H1 (cell line): ENCODE results near the gene MAML3. TPM values are rescaled to one million over a fixed set of nuclear protein-coding genes. Genes with fewer than 3 reads are reported as not detected.

Source experiments
- CTCF ChIA-PET: fragments of 300-600 bp; sonication (Branson Sonifier 250); formaldehyde crosslinking; loops from one replicate; lab custom pipeline; 2021; ENCODE audit not compliant: partially characterized antibody; lab: Charles Lee
- POLR2A ChIA-PET: fragments of 300-600 bp; sonication (Branson Sonifier 250); formaldehyde crosslinking; loops from one replicate; lab custom pipeline; 2021; ENCODE audit warnings: inconsistent platforms; ENCODE audit not compliant: partially characterized antibody; lab: Charles Lee
- DNase-seq, 2 experiments: peaks; one replicate each; pipeline versions ENCODE4 v3.0.0 to v3.0.0-alpha.2; 2010 to 2022; ENCODE audit warnings: low spot score in 2 of 2, low read depth in 1 of 2, mixed read lengths in 1 of 2
- FAIRE-seq: peaks from 2 replicates; lab custom pipeline; 2011; peaks lifted over from hg19 to GRCh38; lab: Jason Lieb, UNC
- H2AFZ ChIP-seq: 2 replicates; pipeline ENCODE4 v1.8.1; 2012; ENCODE audit warnings: low read length, inconsistent platforms
- H2AK5ac ChIP-seq: 2 replicates; pipeline ENCODE4 v1.6.1; 2013; ENCODE audit warnings: low read depth, low read length
- H2BK120ac ChIP-seq: replicated peaks from 2 replicates; pipeline ENCODE3; 2013; ENCODE audit warnings: low read depth, low read length, inconsistent platforms
- H2BK12ac ChIP-seq: 2 replicates; pipeline ENCODE4 v1.6.1; 2013; ENCODE audit warnings: low read depth, low read length
- H2BK15ac ChIP-seq: 2 replicates; pipeline ENCODE4 v1.6.1; 2013; ENCODE audit warnings: low read length
- H2BK20ac ChIP-seq: 2 replicates; pipeline ENCODE4 v1.6.1; 2013; ENCODE audit warnings: low read length
- H2BK5ac ChIP-seq: 2 replicates; pipeline ENCODE4 v1.6.1; 2013; ENCODE audit warnings: low read depth, low read length
- H3K14ac ChIP-seq: 2 replicates; pipeline ENCODE4 v1.6.1; 2013; ENCODE audit warnings: inconsistent platforms; ENCODE audit not compliant: insufficient read length
- H3K18ac ChIP-seq: 2 replicates; pipeline ENCODE4 v1.6.1; 2013; ENCODE audit warnings: low read length; ENCODE audit errors: extremely low read depth
- H3K23ac ChIP-seq: 2 replicates; pipeline ENCODE4 v1.6.1; 2013; ENCODE audit warnings: inconsistent platforms; ENCODE audit not compliant: insufficient read length
- H3K23me2 ChIP-seq: 2 replicates; pipeline ENCODE4 v1.6.1; 2013; ENCODE audit warnings: low read depth, low read length
- H3K27ac ChIP-seq: 2 replicates; pipeline ENCODE4 v1.6.1; 2011; ENCODE audit warnings: low read depth, low read length, inconsistent platforms
- H3K27me3 ChIP-seq, 4 experiments: replicated peaks in 1 of 4; 1 replicate in 1 of 4; 2 replicates in 3 of 4; pipeline versions ENCODE4 v1.6.1 to v1.8.1; 2011 to 2013; ENCODE audit warnings: low read length in 3 of 4, mild to moderate bottlenecking in 3 of 4, inconsistent platforms in 2 of 4, mixed read lengths in 2 of 4, moderate library complexity in 1 of 4; ENCODE audit not compliant: control insufficient read depth in 3 of 4, insufficient read depth in 3 of 4; ENCODE audit errors: extremely low read depth in 1 of 4
- H3K36me3 ChIP-seq, 4 experiments: 2 replicates each; pipeline versions ENCODE4 v1.6.1 to v1.8.1; 2011 to 2013; ENCODE audit warnings: mild to moderate bottlenecking in 4 of 4, low read length in 3 of 4, moderate library complexity in 2 of 4, control low read depth in 1 of 4, inconsistent platforms in 1 of 4; ENCODE audit not compliant: insufficient read depth in 4 of 4, control insufficient read depth in 2 of 4
- H3K4ac ChIP-seq: replicated peaks from 2 replicates; pipeline ENCODE3; 2013; ENCODE audit warnings: low read length, low read depth, mixed read lengths, inconsistent platforms; ENCODE audit not compliant: insufficient read length
- H3K4me1 ChIP-seq, 4 experiments: replicated peaks in 1 of 4; 1 replicate in 1 of 4; 2 replicates in 3 of 4; pipeline versions ENCODE4 v1.6.1 to v1.8.1; 2011 to 2013; ENCODE audit warnings: low read length in 3 of 4, inconsistent platforms in 2 of 4, mixed read lengths in 1 of 4; ENCODE audit not compliant: insufficient read depth in 4 of 4, control insufficient read depth in 3 of 4
- H3K4me2 ChIP-seq, 2 experiments: 2 replicates each; pipeline versions ENCODE4 v1.6.1 to v1.8.1; 2011 to 2013; ENCODE audit warnings: low read depth in 2 of 2, low read length in 2 of 2, control low read depth in 1 of 2, inconsistent platforms in 1 of 2, mild to moderate bottlenecking in 1 of 2; ENCODE audit not compliant: insufficient read depth in 1 of 2
- H3K4me3 ChIP-seq, 4 experiments: fragments of 200-600, 300-600 bp in 1 of 4; sonication (generic), shearing (Covaris generic), sonication (Bioruptor Twin) in 1 of 4; 2 replicates each; pipeline versions ENCODE4 v1.5.1 to v1.8.1; 2011 to 2016; ENCODE audit warnings: low read length in 4 of 4, low read depth in 3 of 4, control low read depth in 2 of 4, inconsistent platforms in 2 of 4, mild to moderate bottlenecking in 2 of 4, mixed read lengths in 1 of 4, moderate library complexity in 1 of 4; ENCODE audit not compliant: insufficient read depth in 2 of 4; ENCODE audit errors: extremely low read depth in 1 of 4
- H3K56ac ChIP-seq: replicated peaks from 2 replicates; pipeline ENCODE3; 2013; ENCODE audit warnings: low read depth, mild to moderate bottlenecking, mixed read lengths, low read length, inconsistent platforms; ENCODE audit not compliant: insufficient read length
- H3K79me1 ChIP-seq: 2 replicates; pipeline ENCODE4 v1.6.1; 2013; ENCODE audit warnings: low read depth, low read length, control low read depth
- H3K79me2 ChIP-seq, 2 experiments: 2 replicates each; pipeline versions ENCODE4 v1.6.1 to v1.8.1; 2012 to 2013; ENCODE audit warnings: low read length in 2 of 2, mild to moderate bottlenecking in 2 of 2, inconsistent platforms in 1 of 2; ENCODE audit not compliant: insufficient read depth in 2 of 2, control insufficient read depth in 1 of 2
- H3K9ac ChIP-seq, 4 experiments: replicated peaks in 1 of 4; 1 replicate in 1 of 4; 2 replicates in 3 of 4; pipeline versions ENCODE4 v1.6.1 to v1.8.1; 2011 to 2013; ENCODE audit warnings: low read depth in 3 of 4, low read length in 3 of 4, control low read depth in 2 of 4, mild to moderate bottlenecking in 2 of 4, moderate library complexity in 2 of 4, inconsistent platforms in 1 of 4; ENCODE audit errors: extremely low read depth in 1 of 4
- H3K9me3 ChIP-seq, 2 experiments: 2 replicates each; pipeline versions ENCODE4 v1.6.1 to v1.8.1; 2012 to 2013; ENCODE audit warnings: mild to moderate bottlenecking in 2 of 2, moderate library complexity in 2 of 2, control low read depth in 1 of 2, inconsistent platforms in 1 of 2, low read depth in 1 of 2, low read length in 1 of 2, mixed read lengths in 1 of 2; ENCODE audit not compliant: insufficient read depth in 2 of 2
- H4K20me1 ChIP-seq, 2 experiments: replicated peaks in 1 of 2; 2 replicates each; pipeline versions ENCODE3 to v1.8.1; 2011 to 2013; ENCODE audit warnings: inconsistent platforms in 2 of 2, low read length in 2 of 2, mild to moderate bottlenecking in 1 of 2; ENCODE audit not compliant: insufficient read depth in 2 of 2, control insufficient read depth in 1 of 2
- H4K5ac ChIP-seq: 2 replicates; pipeline ENCODE4 v1.6.1; 2013; ENCODE audit warnings: low read length, low read depth, mixed read lengths, inconsistent platforms; ENCODE audit not compliant: insufficient read length
- H4K8ac ChIP-seq: 2 replicates; pipeline ENCODE4 v1.8.0; 2013; ENCODE audit warnings: mild to moderate bottlenecking, moderate library complexity, low read length, inconsistent platforms; ENCODE audit not compliant: insufficient read depth; ENCODE audit errors: extremely low read depth
- H4K91ac ChIP-seq: replicated peaks from 2 replicates; pipeline ENCODE3; 2013; ENCODE audit warnings: low read length, mixed read lengths, inconsistent platforms; ENCODE audit not compliant: insufficient read length
- ATF2 ChIP-seq: IDR thresholded peaks from 2 replicates; pipeline ENCODE4 v1.6.1; 2012; ENCODE audit warnings: low read length, inconsistent platforms
- BACH1 ChIP-seq: IDR thresholded peaks from 2 replicates; pipeline ENCODE4 v1.6.1; 2012; ENCODE audit warnings: low read length, improper control_type of control experiment
- BCL11A ChIP-seq, 2 experiments: IDR thresholded peaks; one replicate each; pipeline ENCODE4 v1.6.1; 2011; ENCODE audit warnings: low read depth in 2 of 2, low read length in 2 of 2, mild to moderate bottlenecking in 2 of 2
- EGR1 ChIP-seq: IDR thresholded peaks from 2 replicates; pipeline ENCODE4 v1.6.1; 2011; ENCODE audit warnings: low read depth, low read length, borderline replicate concordance
- HDAC2 ChIP-seq, 2 experiments: fragments of 300-600 bp in 1 of 2; sonication (generic) in 1 of 2; IDR thresholded peaks; 2 replicates each; pipeline ENCODE4 v1.6.1; 2011 to 2012; ENCODE audit warnings: low read depth in 2 of 2, low read length in 2 of 2, mild to moderate bottlenecking in 2 of 2, moderate library complexity in 2 of 2, borderline replicate concordance in 1 of 2, inconsistent platforms in 1 of 2
- MAFK ChIP-seq: IDR thresholded peaks from 2 replicates; pipeline ENCODE4 v1.6.1; 2012; ENCODE audit warnings: low read depth, mild to moderate bottlenecking, improper control_type of control experiment, low read length
- NANOG ChIP-seq: IDR thresholded peaks from 2 replicates; pipeline ENCODE4 v1.6.1; 2011; ENCODE audit warnings: low read length, low read depth, mild to moderate bottlenecking, inconsistent platforms; ENCODE audit not compliant: insufficient read depth, poor library complexity, severe bottlenecking
- RAD21 ChIP-seq, 2 experiments: IDR thresholded peaks in 1 of 2; conservative IDR thresholded peaks in 1 of 2; 2 replicates each; pipeline ENCODE4 v1.6.1; 2011; ENCODE audit warnings: low read depth in 2 of 2, low read length in 2 of 2, improper control_type of control experiment in 1 of 2, inconsistent platforms in 1 of 2, mild to moderate bottlenecking in 1 of 2, moderate library complexity in 1 of 2
- RBBP5 ChIP-seq: IDR thresholded peaks from 2 replicates; pipeline ENCODE4 v1.7.1; 2012; ENCODE audit warnings: low read depth, mild to moderate bottlenecking, inconsistent platforms, low read length, moderate library complexity, borderline replicate concordance
- SIN3A ChIP-seq, 2 experiments: IDR thresholded peaks in 1 of 2; conservative IDR thresholded peaks in 1 of 2; 2 replicates each; pipeline ENCODE4 v1.6.1; 2011 to 2012; ENCODE audit warnings: low read length in 2 of 2, improper control_type of control experiment in 1 of 2, low read depth in 1 of 2, mild to moderate bottlenecking in 1 of 2
- TAF1 ChIP-seq: IDR thresholded peaks from 2 replicates; pipeline ENCODE4 v1.6.1; 2011; ENCODE audit warnings: mild to moderate bottlenecking, low read depth, low read length
- WGBS, 2 experiments: shearing (Covaris generic) in 1 of 2; methylation state at CpG; one replicate each; pipeline versions ENCODE4 v1.1.6 to v1.1.7; 2013 to 2015; ENCODE audit warnings: low lambda C conversion rate in 2 of 2, mixed read lengths in 2 of 2, inconsistent platforms in 1 of 2, low coverage in 1 of 2, missing lambda C conversion rate in 1 of 2; ENCODE audit not compliant: insufficient replicate concordance in 2 of 2, insufficient coverage in 1 of 2, insufficient read length in 1 of 2; ENCODE audit errors: extremely low coverage in 1 of 2, missing lambda C conversion rate in 1 of 2; 5-methylcytosine and 5-hydroxymethylcytosine counted together
- polyA plus RNA-seq, 7 experiments: library from polyadenylated mRNA; depleted of rRNA in 3 of 7; stranded (reverse) in 5 of 7; unstranded in 2 of 7; fragments of >200 nt in 5 of 7; fragments of 200-250 nt in 2 of 7; gene quantifications; 1 replicate in 5 of 7; 2 replicates in 1 of 7; 4 replicates in 1 of 7; pipeline versions ENCODE4 v1.2.1 to v1.2.3, GENCODE V29; 2011 to 2013; ENCODE audit warnings: missing spikeins in 2 of 7, mixed read lengths in 2 of 7
- total RNA-seq: library from RNA; stranded (reverse); fragmentation: NEBNext Ultra II Directional; extraction: Animal tissue kit (Norgen Biotek cat#: 25700); gene quantifications from 2 replicates; pipeline ENCODE4 v1.2.1, GENCODE V29; 2021

The MAML3 gene
- total and polyA plus RNA-seq, 2 of the 8 experiments (the other 6 are each of a cell fraction or from before 2014, with no cell fraction given): 2.1 to 5.7 TPM

- no peak overlapping the region for H3K4ac ChIP-seq
- no peak overlapping the region for H4K5ac ChIP-seq
- H2BK15ac ChIP-seq: no peak overlapping the region
- H3K79me1 ChIP-seq: no peaks in the 10 kb centered on the region
- H4K8ac ChIP-seq: no peak overlapping the region
- FAIRE-seq (no peak), DNase-seq (no peak)
- H3K4me1 ChIP-seq: no peaks in the 10 kb centered on the region
- H3K23me2 ChIP-seq: no peaks in the 10 kb centered on the region
- no peaks in the 10 kb centered on the region for H3K9me3 ChIP-seq
- no peak overlapping the region for H3K4me3 ChIP-seq
- H2BK20ac ChIP-seq: no peak overlapping the region
- H2AFZ ChIP-seq: no peak overlapping the region
- H3K23ac ChIP-seq: no peak overlapping the region
- ChIA-PET POLR2A (no interaction called here), CTCF (interaction anchor here (1.0 kb wide), 1 partner anchor 12 kb away, joined by 5 read pairs; no protein-coding TSS in a partner anchor)
- H4K91ac ChIP-seq: no peak overlapping the region
- H3K9ac ChIP-seq: no peak overlapping the region
- H3K14ac ChIP-seq: no peak overlapping the region
- no peak overlapping the region for H3K56ac ChIP-seq
- WGBS, 2 experiments: 92% methylated on average over 4 of the region's 4 CpGs; no CpG with 5 or more reads in 1 of the 2 experiments
- no peak overlapping the region for H2BK12ac ChIP-seq
- no peak overlapping the region for H3K18ac ChIP-seq
- no peak overlapping the region for H2BK5ac ChIP-seq
- no peak overlapping the region for H2BK120ac ChIP-seq
- no peaks in the 10 kb centered on the region for H3K79me2 ChIP-seq
- no peaks in the 10 kb centered on the region for H3K36me3 ChIP-seq
- H2AK5ac ChIP-seq: no peak overlapping the region
- no peaks in the 10 kb centered on the region for H3K27me3 ChIP-seq
- no peaks in the 10 kb centered on the region for H4K20me1 ChIP-seq
- H3K27ac ChIP-seq: no peak overlapping the region
- no peak overlapping the region for H3K4me2 ChIP-seq
- TF ChIP-seq TAF1: no peak
- TF ChIP-seq SIN3A (conservative IDR thresholded peaks at IDR 0.05 in 1 of 2, IDR thresholded peaks at IDR 0.05 in 1 of 2; ENCODE audit: low read depth in 1 of 2, low read length in 2 of 2): no peak
- no peak for TF ChIP-seq HDAC2 (IDR thresholded peaks at IDR 0.05; ENCODE audit: borderline replicate concordance in 1 of 2, low read depth in 2 of 2, low read length in 2 of 2)
- no peak for TF ChIP-seq RBBP5
- TF ChIP-seq NANOG: no peak
- TF ChIP-seq RAD21 (IDR thresholded peaks at IDR 0.05 in 1 of 2, conservative IDR thresholded peaks at IDR 0.05 in 1 of 2; ENCODE audit: low read depth in 2 of 2, low read length in 2 of 2): no peak
- TF ChIP-seq BACH1: no peak
- TF ChIP-seq BCL11A (IDR thresholded peaks at IDR 0.05; ENCODE audit: low read depth in 2 of 2, low read length in 2 of 2): no peak
- no peak for TF ChIP-seq MAFK
- TF ChIP-seq ATF2: no peak
- TF ChIP-seq EGR1: no peak
Observed at GRCh38 chr4:140109292-140109691, 44.7 kb downstream of the MAML3 start.
